ENCODE results near the gene ADAMTS6.

DNA sequence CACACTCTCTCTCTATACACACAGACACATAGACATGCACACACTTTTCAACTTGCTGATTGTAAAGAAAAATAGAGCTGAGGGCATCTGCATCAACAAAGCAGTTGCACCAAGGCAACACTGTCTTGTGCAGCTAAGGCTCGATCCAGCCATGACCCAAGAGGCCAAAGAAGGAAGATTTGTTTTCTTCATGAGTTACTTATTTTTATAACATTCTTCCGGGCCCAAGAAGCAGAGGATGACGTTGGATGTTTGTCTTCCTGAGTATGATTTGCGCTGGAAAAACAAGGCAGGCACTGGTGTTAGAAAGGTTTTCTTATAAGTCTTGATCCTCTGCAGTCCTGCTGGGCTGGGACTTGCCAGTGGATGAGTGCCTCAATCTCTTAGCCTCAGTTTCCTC lies 344.1 kb downstream of the ADAMTS6 start:
- TF ChIP-seq EZH2 (IDR thresholded peaks at IDR 0.05; ENCODE audit: borderline replicate concordance, insufficient read depth, low read depth, low read length, poor library complexity, severe bottlenecking) = no peak
- TF ChIP-seq, protein P1, sequence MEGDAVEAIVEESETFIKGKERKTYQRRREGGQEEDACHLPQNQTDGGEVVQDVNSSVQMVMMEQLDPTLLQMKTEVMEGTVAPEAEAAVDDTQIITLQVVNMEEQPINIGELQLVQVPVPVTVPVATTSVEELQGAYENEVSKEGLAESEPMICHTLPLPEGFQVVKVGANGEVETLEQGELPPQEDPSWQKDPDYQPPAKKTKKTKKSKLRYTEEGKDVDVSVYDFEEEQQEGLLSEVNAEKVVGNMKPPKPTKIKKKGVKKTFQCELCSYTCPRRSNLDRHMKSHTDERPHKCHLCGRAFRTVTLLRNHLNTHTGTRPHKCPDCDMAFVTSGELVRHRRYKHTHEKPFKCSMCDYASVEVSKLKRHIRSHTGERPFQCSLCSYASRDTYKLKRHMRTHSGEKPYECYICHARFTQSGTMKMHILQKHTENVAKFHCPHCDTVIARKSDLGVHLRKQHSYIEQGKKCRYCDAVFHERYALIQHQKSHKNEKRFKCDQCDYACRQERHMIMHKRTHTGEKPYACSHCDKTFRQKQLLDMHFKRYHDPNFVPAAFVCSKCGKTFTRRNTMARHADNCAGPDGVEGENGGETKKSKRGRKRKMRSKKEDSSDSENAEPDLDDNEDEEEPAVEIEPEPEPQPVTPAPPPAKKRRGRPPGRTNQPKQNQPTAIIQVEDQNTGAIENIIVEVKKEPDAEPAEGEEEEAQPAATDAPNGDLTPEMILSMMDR (IDR thresholded peaks at IDR 0.05) = no peak
